T-helper 2 cell (primary cell): ENCODE results near the gene SKIC2.
A peak's percentile ranks its signal among the peaks of the same experiment; 100 is the strongest.
"Not testable (repeated sequence)": the region's sequence is repeated elsewhere in the genome, so short reads cannot be mapped to it uniquely, and the experiment has no call there.

Experiments used
- DNase-seq, 5 experiments: peaks; one replicate each; pipeline versions ENCODE4 v3.0.0 to v3.0.0-alpha.2; 2012 to 2022

SKIC2 gene

DNA sequence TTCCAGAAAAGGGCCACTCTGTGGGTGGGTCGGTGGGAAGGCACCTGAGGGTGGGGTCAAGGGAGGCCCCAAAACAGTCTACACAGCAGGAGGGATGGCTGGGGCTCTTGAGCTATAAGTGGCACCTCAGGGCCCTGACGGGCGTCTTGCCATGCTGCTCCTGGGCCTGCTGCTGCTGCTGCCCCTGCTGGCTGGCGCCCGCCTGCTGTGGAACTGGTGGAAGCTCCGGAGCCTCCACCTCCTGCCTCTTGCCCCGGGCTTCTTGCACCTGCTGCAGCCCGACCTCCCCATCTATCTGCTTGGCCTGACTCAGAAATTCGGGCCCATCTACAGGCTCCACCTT lies 46.5 kb downstream of the SKIC2 start:
- DNase-seq = not testable (repeated sequence)

DNA sequence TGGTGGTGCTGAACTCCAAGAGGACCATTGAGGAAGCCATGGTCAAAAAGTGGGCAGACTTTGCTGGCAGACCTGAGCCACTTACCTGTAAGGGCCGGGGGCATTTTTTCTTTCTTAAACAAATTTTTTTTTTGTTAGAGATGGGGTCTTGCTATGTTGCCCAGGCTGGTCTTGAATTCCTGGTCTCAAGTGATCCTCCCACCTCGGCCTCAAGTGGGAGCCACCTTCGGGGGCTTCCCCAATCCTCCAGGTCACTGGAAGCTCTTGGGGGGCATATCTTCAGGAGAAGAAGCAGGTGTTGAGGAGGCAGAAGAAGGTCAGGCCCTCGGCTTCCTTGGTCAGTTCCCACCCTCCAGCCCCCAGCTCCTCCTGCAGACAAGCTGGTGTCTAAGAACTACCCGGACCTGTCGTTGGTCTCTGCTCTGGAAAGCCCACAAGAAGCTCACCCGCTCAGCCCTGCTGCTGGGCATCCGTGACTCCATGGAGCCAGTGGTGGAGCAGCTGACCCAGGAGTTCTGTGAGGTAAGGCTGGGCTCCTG lies 47.1 kb downstream of the SKIC2 start:
- DNase-seq = peak in 1 of 5 experiments; percentile 0

- DNase-seq = not testable (repeated sequence)
Measured at GRCh38 chr6:32007086-32007485, 48.1 kb downstream of the SKIC2 start.

DNA sequence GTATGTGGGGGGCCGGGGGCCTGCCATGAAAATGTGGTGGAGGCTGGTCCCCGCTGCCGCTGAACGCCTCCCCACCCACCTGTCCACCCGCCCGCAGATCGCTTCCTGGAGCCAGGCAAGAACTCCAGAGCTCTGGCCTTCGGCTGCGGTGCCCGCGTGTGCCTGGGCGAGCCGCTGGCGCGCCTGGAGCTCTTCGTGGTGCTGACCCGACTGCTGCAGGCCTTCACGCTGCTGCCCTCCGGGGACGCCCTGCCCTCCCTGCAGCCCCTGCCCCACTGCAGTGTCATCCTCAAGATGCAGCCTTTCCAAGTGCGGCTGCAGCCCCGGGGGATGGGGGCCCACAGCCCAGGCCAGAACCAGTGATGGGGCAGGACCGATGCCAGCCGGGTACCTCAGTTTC lies 49.1 kb downstream of the SKIC2 start:
- DNase-seq = not testable (repeated sequence)

DNA sequence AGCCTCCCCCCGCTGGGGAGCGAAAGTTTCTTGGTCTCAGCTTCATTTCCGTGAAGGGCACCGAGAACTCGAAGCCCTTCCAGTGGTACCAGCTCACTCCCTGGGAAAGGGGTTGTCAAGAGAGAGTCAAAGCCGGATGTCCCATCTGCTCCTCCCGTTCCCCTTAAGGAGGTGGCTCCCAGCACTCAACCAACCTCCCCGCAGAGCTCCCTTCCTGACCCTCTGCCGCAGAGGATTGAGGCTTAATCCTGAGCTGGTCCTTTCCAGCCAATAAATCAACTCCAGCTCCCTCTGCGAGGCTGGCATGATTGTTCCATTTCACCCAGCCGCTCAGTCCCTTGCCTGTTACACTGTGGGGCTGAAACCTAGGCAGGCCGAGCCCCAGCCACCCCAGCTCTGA lies 49.6 kb downstream of the SKIC2 start:
- not testable (repeated sequence) for DNase-seq

DNA sequence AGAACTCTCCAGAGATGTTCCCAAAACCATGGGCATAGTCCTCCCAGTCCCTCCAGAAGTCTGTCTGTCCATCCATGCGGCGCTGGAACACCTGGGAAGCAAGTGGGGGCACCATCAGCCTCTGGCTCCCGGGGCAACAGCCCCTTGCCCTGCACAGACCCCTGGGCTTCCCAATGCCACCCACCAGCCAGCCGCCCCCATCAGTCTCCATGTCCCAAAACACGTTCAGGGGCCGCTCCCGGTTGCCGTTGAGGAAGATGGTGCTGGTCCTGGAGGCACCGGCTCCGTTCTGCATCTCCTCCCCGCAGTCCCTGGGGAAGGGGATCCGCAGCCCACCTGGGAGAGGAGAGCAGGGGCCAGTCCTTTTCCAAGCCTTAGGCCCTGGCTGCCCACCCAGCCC lies 50.6 kb downstream of the SKIC2 start:
- not testable (repeated sequence) for DNase-seq

DNA sequence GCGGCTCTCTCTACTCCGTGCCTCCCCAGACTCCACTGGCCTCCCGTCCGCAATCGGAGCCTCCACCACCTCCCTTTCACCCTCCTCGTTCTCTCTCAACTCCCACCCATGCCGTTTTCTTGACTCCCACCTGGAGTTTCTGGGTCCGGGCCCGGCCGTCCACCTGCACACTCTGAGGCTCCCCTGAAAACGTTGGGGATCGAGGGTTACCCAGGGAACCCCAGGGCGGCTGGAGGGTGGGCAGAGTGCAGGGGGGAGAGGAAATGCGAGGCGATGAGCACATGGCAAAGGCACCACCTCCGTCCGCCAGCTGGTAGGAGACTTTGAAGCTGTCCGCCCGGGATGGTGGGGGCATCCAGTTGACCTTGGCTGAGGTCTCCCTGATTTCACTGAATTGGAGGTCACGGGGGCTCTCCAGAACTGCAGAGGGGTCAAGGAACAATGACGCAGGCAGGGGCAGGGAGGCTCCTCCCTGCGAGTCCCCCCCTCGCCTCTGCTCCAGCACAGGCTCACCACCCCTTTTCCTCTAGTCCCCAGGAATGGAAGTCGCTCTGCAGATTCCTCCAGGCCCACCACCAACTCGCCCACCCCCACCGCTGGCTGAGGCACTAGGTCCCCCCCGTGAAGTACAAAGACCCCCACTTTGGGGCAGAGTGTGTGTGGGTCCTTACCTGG lies 52.0 kb downstream of the SKIC2 start:
- not testable (repeated sequence) for DNase-seq

DNA sequence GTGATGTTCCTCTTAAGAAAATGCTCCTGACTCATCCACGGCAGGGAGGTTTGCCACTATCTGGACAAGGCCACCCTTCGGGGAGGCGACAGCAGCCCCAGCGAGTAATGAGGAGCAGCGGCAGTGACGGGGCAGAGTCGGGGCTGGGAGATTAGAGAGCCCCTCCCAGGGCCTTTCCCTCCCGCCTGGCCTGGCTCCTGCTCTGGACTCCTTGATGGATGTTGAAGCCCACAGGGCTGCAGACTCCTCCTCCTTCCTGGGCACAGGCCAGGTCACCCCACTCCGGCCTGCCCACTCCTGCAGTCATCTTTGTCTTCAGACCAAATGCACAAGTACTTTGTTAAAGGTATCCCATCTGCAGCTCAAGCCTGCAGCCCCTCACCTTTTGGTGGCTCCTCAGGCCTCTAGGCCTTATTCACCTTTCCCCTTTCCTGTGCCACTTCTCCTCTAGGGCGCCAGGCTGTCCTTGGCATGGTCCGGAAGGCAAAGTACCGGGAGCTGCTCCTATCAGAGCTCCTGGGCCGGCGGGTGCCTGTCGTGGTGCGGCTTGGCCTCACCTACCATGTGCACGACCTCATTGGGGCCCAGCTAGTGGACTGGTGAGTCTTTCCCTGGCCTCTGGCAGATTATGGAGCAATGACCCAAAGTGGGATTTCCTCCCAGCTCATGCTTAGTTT lies 54.1 kb downstream of the SKIC2 start:
- not testable (repeated sequence) for DNase-seq

- not testable (repeated sequence) for DNase-seq
Measured at GRCh38 chr6:32013738-32014137, 54.8 kb downstream of the SKIC2 start.

DNA sequence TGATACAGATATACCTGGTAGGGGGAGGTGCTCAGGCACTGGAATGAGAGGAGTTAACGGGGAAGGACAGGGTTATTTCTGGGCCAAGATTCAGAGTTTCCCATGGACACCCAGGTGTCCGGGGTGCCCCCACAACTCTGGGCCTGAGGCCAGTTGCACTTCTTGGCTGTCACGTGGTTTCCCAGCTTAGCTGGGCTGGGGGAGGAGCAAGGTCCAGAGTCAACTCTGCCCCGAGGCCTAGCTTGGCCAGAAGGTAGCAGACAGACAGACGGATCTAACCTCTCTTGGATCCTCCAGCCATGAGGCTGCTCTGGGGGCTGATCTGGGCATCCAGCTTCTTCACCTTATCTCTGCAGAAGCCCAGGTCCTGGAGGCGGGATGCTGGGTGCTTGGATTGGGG lies 55.6 kb downstream of the SKIC2 start, which contains the start of gene C4B:
Gene C4B, plus strand, starts transcription at position 249 of the 400 bp plus-strand sequence. Its CDS starts 51 bp downstream, at position 300.
- DNase-seq = not testable (repeated sequence)
